MM.1S (cell line): ENCODE measurements around the gene KRTAP10-5.

Experiments
- CTCF ChIP-seq: fragments of 300-600 bp; sonication (generic); IDR thresholded peaks from 2 replicates; pipeline ENCODE4 v1.5.1; 2016; ENCODE audit warnings: antibody characterized with exemption, low read length, mixed read lengths
- EZH2 ChIP-seq: fragments of 300-600 bp; sonication (generic); optimal IDR thresholded peaks from 2 replicates; pipeline ENCODE3; 2017; ENCODE audit warnings: low read depth, mild to moderate bottlenecking, antibody characterized with exemption, low read length, mixed read lengths

GRCh38 chr21:44576025-44576420 lies 4.4 kb downstream of the KRTAP10-5 start:
- no peak for TF ChIP-seq CTCF
- TF ChIP-seq EZH2: no peak
